Loucy (cell line): ENCODE measurements around the gene PP2D1.

Source experiments
- EZH2phosphoT487 ChIP-seq: fragments of 200-600 bp; IDR thresholded peaks from 2 replicates; pipeline ENCODE4 v1.6.1; 2018; ENCODE audit warnings: antibody characterized with exemption, mild to moderate bottlenecking, moderate library complexity, borderline replicate concordance
- TF ChIP-seq, protein P1 (sequence below): fragments of 200-600 bp; sonication (generic); conservative IDR thresholded peaks from 2 replicates; pipeline ENCODE4 v1.5.1; 2014; ENCODE audit warnings: mild to moderate bottlenecking, antibody characterized with exemption, low read length

DNA sequence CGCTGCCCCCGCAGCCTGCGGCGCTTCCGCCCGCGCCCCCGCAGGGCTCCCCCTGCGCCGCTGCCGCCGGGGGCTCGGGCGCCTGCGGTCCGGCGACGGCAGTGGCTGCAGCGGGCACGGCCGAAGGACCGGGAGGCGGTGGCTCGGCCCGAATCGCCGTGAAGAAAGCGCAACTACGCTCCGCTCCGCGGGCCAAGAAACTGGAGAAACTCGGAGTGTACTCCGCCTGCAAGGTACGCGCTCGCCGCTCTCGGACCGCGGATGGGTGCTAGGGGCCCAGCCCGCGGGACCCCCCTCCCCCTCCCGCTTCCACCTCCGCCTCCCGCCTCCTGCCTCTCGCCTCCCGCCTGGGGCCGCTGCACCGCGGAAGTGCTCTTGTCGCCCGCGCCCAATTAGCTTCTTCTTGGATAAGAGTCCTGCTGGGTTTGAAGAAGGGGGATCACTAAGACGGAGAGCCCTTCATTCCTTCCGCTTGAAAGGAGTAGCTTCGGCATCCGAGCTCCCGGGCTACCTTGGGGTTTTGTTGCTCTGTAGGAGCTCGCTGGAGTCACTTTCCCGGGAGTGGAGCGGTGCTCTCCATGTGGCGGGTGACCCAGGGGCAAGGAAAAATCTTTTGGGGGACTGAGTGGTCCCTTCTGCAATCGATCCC, 28.6 kb upstream of the PP2D1 start:
- TF ChIP-seq, protein P1, sequence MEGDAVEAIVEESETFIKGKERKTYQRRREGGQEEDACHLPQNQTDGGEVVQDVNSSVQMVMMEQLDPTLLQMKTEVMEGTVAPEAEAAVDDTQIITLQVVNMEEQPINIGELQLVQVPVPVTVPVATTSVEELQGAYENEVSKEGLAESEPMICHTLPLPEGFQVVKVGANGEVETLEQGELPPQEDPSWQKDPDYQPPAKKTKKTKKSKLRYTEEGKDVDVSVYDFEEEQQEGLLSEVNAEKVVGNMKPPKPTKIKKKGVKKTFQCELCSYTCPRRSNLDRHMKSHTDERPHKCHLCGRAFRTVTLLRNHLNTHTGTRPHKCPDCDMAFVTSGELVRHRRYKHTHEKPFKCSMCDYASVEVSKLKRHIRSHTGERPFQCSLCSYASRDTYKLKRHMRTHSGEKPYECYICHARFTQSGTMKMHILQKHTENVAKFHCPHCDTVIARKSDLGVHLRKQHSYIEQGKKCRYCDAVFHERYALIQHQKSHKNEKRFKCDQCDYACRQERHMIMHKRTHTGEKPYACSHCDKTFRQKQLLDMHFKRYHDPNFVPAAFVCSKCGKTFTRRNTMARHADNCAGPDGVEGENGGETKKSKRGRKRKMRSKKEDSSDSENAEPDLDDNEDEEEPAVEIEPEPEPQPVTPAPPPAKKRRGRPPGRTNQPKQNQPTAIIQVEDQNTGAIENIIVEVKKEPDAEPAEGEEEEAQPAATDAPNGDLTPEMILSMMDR = no peak; the same call in 1 of the 2 replicates
- no peak for TF ChIP-seq EZH2phosphoT487
